Measurements from ENCODE around the gene CHRNE.
A peak's percentile ranks its signal among the peaks of the same experiment; 100 is the strongest.
"Not testable (repeated sequence)": the region's sequence is repeated elsewhere in the genome, so short reads cannot be mapped to it uniquely, and the experiment has no call there.

Gene CHRNE

DNA sequence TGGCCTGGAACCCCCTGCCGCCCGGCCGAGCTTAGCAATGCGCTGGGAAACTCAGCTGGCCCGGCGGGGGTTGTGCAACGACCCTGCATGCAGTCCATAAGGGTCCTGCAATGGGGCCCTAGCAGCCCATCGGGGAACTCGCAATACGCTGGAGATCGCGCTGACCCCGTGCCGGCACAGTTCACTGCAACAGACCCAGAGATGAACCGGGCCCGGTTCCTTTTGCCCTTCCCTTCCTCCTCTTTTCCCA, 36.6 kb upstream of the CHRNE start:
- no peak for DNase-seq

DNA sequence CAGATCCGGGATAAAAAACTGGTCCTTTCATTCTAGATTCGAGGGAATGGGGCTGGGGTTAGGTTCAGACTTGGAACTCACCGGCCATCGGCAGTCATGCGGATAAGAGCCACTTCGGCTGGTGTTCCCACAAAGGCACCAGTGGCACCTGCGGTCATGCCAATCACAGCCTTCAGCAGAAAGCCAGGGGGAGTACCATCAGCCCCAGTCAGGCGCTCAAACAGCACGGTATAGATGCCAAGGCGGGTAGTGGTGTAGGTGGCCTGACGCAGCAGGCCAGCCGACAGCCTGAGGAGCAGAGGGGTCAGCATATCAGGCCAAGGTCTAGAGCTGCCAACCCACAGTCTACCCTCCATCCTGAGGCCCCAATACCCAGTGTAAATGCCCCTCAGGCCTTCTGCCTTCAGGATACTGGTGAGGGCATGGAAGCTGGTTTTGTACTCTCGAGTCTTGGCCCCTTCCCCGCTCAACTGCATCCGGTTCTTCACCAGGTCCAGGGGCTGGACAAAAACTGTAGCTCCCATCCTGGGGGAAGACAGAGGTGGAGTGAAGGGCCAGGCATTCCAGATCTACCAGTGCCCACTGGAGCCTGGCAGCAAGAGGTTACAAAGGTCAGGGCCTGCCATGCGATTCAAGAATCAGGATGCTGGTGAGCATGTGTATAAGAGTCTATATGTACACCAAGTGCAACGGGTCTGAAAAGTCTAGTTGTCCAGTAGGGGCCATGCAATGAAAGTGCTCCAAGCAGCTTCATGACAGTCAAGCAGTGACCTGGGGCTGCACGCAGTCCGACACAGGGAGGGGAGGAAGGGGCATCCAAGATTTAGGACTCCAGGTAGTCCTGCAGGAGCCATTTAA, 36.0 kb upstream of the CHRNE start:
- no peak for DNase-seq

DNA sequence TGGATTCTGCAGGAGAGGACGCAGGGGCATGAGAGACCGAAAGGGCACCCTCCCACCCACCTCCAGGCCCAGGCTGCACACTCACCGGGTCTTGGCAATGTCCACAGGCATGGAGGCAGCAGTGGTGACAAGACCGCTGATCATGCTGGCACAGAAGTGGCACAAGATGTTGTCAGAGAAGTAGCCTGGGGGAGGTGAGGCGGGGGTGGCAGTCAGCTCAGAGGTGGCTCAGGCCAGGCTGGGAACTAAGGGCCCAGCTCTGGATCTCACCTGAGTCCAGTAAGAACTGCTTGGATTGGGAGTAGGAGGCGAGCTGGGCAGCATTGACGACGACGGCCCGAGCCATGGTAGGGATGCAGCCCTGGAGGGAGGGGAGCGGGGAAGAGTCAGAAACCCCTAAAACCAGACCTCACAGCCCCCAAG, 35.2 kb upstream of the CHRNE start:
- no peak for DNase-seq

DNA sequence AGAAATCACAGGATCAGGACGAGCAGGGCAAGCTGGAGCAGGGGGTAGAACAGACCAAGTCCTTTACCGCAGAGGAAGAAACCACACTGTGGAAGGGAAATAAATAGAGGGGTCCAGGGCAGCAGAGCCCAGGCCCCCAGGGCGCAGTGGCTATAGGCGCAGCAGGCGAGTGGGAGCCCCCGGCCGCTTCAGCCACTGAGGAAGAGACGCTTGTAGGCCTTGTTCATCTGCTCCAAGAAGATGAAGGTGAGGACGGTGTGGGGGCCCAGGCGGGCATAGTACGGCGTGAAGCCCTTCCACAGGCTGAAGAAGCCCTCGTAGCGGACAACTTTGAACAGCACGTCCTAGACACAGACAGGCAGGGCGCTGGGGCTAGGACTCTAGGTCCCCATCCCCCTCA, 34.7 kb upstream of the CHRNE start:
- DNase-seq = no peak

DNA sequence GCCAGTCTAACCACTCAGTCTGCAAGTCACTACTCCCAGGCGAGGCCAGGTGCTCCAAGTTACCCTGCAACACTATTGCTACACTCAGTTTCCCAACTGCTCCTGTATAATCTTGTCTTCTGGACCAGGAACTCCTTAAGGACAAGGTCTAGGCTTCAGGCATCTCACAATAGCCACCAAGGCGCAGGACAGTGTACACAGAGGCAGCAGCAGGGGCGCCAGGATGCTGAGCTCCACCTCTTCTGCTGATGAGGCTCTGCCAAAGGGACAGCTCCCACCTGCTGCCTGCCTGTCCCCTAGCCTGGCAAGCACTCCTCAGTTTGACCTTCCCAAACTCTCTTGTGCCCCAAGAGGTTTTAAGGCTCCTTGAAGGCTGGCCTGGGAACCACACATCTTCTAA, 33.5 kb upstream of the CHRNE start:
- DNase-seq = no peak

DNA sequence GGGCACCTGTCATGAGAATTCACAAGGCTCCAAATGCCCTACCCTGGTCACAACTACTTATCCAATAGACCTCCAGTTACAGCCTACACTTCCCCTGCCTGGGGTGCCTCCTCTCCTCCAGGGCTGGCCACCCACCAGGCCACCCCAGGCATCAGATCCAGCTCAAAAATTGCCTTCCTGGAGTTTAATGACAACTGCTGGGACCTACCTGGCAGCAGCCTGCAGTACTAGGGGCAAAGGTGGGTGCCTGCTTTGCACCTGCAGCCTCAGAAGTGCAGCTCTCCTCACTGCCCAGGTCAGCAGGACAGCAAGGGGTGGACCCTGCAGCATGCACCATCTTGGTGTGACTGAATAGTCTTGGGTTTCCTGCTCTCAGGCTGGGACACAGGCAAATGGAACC, 32.8 kb upstream of the CHRNE start:
- no peak for DNase-seq

DNA sequence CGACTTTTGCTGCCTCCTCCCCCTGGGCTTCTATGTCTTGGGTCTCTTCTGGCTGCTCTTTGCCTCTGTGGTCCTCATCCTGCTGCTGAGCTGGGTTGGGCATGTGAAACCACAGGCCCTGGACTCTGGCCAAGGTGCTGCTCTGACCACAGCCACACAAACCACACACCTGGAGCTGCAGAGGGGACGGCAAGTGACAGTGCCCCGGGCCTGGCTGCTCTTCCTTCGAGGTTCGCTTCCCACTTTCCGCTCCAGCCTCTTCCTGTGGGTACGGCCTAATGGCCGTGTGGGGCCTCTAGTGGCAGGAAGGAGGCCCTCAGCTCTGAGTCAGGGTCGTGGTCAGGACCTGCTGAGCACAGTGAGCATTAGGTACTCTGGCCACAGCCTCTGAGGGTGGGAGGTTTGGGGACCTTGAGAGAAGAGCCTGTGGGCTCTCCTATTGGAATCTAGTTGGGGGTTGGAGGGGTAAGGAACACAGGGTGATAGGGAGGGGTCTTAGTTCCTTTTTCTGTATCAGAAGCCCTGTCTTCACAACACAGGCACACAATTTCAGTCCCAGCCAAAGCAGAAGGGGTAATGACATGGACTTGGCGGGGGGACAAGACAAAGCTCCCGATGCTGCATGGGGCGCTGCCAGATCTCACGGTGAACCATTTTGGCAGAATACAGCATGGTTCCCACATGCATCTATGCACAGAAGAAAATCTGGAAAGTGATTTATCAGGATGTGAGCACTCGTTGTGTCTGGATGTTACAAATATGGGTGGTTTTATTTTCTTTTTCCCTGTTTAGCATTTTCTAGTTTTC, 31.5 kb upstream of the CHRNE start:
- peak in 1 of 2 donors; percentile 40 for DNase-seq

DNA sequence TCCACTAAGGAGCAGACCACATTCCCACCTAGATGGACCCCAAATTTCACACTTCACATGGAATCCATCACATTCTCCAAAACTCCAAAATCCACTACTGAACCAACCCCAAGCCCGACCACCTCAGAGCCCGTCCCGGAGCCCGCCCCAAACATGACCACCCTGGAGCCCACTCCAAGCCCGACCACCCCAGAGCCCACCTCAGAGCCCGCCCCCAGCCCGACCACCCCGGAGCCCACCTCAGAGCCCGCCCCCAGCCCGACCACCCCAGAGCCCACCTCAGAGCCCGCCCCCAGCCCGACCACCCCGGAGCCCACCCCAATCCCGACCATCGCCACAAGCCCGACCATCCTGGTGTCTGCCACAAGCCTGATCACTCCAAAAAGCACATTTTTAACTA, 30.7 kb upstream of the CHRNE start:
- no peak for DNase-seq

DNA sequence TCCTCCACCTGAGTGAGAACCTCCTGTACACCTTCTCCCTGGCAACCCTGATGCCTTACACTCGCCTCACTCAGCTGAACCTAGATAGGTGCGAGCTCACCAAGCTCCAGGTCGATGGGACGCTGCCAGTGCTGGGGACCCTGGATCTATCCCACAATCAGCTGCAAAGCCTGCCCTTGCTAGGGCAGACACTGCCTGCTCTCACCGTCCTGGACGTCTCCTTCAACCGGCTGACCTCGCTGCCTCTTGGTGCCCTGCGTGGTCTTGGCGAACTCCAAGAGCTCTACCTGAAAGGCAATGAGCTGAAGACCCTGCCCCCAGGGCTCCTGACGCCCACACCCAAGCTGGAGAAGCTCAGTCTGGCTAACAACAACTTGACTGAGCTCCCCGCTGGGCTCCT, 29.9 kb upstream of the CHRNE start:
- DNase-seq = no peak

DNA sequence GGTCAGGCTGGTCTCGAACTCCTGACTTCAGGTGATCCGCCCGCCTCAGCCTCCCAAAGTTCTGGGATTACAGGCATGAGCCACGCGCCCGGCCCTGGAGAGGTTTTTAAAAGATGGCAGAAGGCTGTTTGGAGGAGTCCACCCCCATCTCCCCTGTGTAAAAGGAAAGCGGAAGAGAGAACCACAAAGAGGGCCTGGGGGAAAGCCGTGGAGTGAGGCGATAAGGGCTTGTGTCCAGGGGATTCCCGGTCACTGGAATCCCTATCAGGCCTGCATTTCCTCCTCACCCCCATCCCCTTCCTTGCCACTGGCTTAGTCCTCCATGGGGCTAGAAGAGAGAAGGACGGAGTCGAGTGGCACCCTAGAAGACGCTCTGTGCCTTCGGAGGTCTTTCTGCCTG, 29.1 kb upstream of the CHRNE start, which contains the start of gene GP1BA:
Gene GP1BA (plus strand): TSS at position 315 of the 400 bp plus-strand sequence. CDS start 328 bp downstream, outside the sequence.
- DNase-seq = peak; percentile 50 to 80

DNA sequence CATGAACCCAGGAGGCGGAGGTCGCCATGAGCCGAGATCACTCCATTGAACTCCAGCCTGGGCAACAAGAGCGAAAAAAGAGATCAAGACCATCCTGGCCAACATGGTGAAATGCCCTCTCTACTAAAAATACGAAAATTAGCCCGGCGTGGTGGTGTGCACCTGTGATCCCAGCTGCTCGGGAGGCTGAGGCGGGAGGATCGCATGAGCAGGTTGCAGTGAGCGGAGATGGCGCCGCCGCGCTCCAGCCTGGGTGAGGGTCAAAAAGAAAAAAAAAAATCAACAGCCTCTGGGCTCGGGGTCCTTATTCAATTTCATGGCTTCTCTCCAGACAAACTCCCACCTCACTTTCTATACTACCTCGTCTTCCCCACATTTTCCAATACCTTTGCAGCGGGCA, 26.0 kb upstream of the CHRNE start:
- DNase-seq = no peak

DNA sequence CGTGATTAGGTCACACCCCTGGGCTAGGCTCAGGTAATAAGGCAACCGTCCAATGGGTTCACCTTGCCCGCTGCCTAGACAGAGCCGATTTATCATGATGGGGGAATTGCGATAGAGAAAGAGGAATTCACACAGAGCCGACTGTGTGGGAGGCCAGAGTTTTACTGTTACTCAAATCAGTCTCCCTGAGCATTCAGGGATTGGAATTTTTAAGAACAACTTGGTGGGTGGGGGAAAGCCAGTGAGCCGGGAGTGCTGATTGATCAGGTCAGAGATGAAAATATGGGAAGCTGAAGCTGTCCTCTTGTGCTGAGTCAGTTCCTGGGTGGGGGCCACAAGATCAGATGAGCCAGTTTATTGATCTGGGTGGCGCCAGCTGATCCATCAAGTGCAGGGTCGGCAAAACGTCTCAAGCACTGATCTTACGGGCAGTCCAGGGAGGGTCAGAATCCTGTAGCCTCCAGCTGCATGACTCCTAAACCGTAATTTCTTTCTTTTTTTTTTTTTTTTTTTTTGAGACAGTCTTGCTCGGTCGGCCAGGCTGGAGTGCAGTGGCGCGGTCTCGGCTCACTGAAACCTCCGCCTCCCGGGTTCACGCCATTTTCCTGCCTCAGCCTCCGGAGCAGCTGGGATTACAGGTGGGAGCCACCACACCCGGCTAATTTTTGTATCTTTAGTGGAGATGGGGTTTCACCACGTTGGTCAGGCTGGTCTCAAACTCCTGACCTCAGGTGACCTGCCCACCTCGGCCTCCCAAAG, 23.9 kb upstream of the CHRNE start:
- peak; percentile 89 for DNase-seq

DNA sequence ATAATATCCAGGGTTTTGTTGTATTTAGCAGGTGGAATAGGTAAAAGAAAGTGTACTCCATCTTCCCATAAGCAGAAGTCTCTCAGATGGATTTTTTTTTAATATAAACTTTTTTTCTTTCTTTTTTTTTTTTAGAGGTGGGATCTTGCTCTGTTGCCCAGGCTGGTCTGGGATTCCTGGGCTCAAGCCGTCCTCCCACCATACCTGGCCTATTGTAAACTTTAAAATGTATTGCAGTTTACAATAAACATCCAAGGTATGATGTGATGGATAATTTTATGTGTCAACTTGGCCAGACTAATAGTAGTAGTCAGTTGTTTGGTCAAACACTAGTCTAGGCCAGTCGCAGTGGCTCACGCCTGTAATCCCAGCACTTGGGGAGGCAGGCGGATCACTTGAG, 18.4 kb upstream of the CHRNE start:
- DNase-seq = no peak

DNA sequence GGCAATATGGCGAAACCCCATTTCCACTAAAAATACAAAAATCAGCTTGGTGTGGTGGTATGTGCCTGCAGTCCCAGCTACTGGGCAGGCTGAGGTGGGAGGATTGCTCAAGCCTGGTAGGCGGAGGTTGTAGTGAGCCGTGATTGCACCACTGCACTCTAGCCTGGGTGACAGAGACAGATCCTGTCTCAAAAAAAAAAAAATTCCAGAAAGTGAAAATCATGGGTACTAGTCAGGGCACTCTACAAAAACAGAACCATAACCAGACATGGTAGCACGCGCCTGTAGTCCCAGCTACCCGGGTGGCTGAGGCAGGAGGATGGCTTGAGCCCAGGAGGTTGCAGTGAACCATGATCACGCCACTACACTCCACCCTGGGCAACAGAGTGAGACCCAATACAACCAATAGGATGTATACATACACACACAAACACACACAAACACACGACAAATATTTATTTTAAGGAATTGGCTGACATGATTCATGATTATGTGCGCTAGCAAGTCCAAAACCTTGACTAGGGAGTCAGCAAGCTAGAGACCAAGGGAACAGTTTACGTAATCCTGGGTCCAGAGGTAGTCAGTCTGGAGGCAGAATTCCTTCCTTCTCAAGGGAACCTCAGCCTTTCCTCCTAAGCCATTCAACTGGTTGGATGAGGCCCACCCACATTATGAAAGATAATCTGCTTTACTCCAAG, 17.6 kb upstream of the CHRNE start:
- peak; percentile 94 to 96 for DNase-seq

DNA sequence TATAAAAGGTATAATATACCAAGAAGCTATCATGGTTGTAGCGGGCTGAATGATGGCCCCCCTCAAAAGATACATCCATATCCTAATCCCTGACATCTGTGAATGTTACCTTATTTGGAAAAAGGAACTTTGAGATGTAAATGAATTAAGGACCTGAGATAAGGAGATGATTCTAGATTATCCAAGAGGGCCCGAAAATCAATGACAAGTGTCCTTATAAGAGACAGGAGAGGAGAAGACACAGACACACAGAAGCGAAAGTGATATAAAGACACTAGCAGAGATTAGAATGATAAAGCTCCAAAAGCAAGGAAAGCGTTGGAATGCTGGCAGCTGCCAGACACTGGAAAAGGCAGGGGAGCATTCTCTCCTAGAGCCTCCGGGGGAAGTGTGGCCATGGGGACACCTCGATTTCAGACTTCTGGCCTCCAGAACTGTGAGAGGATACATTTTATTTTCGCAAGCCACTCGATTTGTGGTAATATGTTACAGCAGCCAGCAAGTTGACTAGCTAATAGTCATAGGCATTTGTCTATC, 16.7 kb upstream of the CHRNE start:
- no peak for DNase-seq

DNA sequence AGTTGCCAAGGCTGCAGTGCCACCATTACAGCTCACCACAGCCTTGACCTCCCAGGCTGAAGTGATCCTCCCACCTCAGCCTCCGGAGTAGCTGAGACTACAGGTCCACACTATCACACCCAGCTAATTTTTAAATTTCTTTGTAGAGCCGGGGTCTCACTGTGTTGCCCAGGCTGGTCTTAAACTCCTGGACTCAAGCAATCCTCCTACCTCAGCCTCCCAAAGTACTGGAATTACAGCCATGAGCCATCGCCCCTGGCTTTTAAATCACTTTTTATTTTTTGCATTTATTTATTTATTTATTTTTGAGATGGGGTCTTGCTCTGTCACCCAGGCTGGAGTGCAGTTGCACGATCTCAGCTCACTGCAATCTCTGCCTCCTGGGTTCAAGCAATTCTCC, 11.7 kb upstream of the CHRNE start:
- not testable (repeated sequence) for DNase-seq

DNA sequence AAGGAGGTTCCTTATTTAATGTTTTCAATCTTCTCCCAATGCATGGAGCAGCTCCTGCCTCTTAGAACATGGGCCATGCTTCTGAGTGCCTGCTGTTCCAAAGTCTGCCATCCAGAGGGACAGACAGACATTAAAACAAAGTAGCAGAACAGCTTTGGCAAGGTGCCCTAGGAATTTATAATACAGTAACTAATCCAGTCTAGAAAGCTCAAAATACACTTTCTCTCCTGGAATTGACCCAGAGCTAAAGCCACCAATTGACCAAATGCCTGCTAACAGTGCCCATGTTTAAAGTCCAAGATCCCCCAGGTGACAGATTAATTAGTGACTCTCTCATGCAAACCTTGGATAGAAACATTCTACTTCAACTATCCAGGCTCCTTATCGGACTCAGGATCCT, 11.1 kb upstream of the CHRNE start:
- no peak for DNase-seq

DNA sequence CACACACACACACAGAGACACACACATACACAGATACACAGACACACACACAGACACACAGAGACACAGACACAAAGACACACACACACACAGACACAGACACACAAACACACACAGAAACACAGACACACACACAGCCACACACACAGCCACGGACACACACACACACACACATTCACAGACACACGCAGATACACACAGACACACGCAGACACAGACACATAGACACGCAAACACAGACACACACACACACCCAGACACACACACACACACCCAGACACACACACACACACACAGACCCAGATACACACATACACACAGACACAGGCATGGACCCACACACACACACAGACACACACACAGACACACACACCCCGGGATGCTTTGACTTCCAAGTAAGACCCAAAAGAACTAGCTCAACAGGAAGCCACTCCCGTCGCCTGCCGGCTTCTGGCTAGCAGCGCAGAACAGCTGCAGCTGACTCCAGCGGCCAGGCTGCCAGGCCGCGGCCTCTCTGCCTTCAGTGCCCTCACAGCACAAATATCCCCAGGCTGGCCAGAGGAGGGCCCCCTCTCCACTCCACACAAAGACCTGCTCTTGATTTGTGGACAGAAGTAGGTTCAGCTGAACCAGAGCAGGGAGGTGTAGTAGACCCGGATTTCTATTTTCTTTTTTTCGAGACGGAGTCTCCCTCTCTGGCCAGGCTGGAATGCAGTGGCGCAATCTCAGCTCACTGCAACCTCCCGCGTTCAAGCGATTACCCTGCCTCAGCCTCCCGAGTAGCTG, 6.0 kb upstream of the CHRNE start:
- DNase-seq = peak; percentile 83 to 90

DNA sequence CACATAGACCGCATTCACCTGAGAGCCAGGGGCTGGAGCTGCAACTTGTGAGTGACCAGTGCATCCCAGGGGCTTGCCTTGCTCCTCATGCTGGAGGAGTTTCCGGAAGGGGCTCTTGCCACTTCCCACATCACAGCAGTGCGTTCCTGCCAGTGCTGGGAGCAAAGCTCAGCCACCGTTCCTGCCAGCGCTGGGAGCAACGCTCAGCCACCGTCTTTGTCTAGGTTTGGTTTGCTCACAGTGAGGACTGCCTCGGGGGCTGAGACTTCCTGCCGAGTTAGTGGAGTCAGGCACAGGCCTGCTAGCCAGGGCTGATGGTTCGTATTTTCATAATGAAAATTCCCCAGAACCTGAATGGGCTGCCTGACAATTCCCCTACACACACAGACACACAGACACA, 5.4 kb upstream of the CHRNE start:
- no peak for DNase-seq

DNA sequence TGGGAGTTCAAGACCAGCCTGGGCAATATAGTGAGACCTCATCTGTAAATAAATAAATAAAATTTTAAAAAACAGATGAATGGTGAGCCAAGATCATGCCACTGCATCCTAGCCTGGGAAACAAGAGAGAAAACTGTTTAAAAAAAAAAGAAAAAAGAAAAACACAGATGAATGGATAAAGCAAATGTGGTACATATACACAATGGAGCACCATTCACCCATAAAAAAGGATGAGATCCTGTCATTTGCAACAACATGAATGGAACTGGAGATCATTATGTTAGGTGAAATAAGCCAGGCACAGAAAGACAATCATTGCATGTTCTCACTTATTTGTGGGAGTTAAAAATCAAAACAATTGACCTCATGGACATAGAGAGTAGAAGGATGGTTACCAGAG, 3.7 kb upstream of the CHRNE start:
- not testable (repeated sequence) for DNase-seq

DNA sequence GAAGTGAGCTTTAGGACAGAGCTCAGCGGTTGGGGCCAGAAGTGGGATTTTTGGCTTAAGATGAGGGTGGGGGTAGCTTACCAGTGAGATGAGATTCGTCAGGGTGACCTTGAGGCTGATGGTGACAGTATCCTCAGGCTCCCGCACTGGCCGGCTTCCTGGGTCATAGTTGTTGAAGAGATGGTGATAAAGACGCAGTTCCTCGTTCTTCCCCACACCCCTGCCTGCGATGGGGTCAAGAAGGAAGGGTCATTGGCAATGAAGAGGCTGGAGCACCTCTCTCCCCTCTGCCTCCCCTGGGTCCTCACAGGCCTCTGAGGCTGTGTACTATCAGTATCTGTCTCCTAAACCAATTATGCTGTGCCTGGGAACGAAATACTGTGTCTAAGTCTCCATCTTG, 358 bp downstream of the CHRNE start:
- DNase-seq = no peak
